IMR-90 (cell line): ENCODE results near the gene UTP14C.

Source experiments
- CHD1 ChIP-seq: IDR thresholded peaks from 2 replicates; pipeline ENCODE4 v1.6.1; 2012; ENCODE audit warnings: low read depth, low read length, improper control_type of control experiment
- ELK1 ChIP-seq: fragments of 150-350 bp; IDR thresholded peaks from 2 replicates; pipeline ENCODE4 v1.6.1; 2016; ENCODE audit warnings: low read depth, mild to moderate bottlenecking, low read length, moderate library complexity, borderline replicate concordance
- FOS ChIP-seq: fragments of 150-350 bp; IDR thresholded peaks from 2 replicates; pipeline ENCODE4 v1.6.1; 2016; ENCODE audit warnings: low read depth, low read length
- MAFK ChIP-seq: IDR thresholded peaks from 2 replicates; pipeline ENCODE4 v1.6.1; 2012; ENCODE audit warnings: low read depth, low read length, improper control_type of control experiment
- POLR2A ChIP-seq: IDR thresholded peaks from 2 replicates; pipeline ENCODE4 v1.6.1; 2012; ENCODE audit warnings: mild to moderate bottlenecking, low read depth, low read length
- RAD21 ChIP-seq: IDR thresholded peaks from 2 replicates; pipeline ENCODE4 v1.6.1; 2012; ENCODE audit warnings: low read length, improper control_type of control experiment
- RCOR1 ChIP-seq: IDR thresholded peaks from 2 replicates; pipeline ENCODE4 v1.6.1; 2012; ENCODE audit warnings: mild to moderate bottlenecking, low read length, improper control_type of control experiment; ENCODE audit not compliant: insufficient replicate concordance
- SMC3 ChIP-seq: fragments of 150-350 bp; IDR thresholded peaks from 2 replicates; pipeline ENCODE4 v1.6.1; 2016; ENCODE audit warnings: low read depth, mild to moderate bottlenecking, antibody characterized with exemption, low read length, moderate library complexity
- TF ChIP-seq, protein P1 (sequence below): fragments of 150-350 bp; IDR thresholded peaks from 2 replicates; pipeline ENCODE4 v1.6.1; 2017; ENCODE audit warnings: mild to moderate bottlenecking, antibody characterized with exemption, low read length, low read depth
- TF ChIP-seq, protein P2 (sequence below): conservative IDR thresholded peaks from 2 replicates; pipeline ENCODE4 v1.5.1; 2012; ENCODE audit warnings: mild to moderate bottlenecking, low read depth, low read length, improper control_type of control experiment

GRCh38 chr13:52016296-52016695, 8.2 kb upstream of the UTP14C start:
- no peak for TF ChIP-seq ELK1
- TF ChIP-seq, protein P1, sequence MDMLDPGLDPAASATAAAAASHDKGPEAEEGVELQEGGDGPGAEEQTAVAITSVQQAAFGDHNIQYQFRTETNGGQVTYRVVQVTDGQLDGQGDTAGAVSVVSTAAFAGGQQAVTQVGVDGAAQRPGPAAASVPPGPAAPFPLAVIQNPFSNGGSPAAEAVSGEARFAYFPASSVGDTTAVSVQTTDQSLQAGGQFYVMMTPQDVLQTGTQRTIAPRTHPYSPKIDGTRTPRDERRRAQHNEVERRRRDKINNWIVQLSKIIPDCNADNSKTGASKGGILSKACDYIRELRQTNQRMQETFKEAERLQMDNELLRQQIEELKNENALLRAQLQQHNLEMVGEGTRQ = no peak
- no peak for TF ChIP-seq RCOR1
- TF ChIP-seq, protein P2, sequence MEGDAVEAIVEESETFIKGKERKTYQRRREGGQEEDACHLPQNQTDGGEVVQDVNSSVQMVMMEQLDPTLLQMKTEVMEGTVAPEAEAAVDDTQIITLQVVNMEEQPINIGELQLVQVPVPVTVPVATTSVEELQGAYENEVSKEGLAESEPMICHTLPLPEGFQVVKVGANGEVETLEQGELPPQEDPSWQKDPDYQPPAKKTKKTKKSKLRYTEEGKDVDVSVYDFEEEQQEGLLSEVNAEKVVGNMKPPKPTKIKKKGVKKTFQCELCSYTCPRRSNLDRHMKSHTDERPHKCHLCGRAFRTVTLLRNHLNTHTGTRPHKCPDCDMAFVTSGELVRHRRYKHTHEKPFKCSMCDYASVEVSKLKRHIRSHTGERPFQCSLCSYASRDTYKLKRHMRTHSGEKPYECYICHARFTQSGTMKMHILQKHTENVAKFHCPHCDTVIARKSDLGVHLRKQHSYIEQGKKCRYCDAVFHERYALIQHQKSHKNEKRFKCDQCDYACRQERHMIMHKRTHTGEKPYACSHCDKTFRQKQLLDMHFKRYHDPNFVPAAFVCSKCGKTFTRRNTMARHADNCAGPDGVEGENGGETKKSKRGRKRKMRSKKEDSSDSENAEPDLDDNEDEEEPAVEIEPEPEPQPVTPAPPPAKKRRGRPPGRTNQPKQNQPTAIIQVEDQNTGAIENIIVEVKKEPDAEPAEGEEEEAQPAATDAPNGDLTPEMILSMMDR = no peak
- TF ChIP-seq SMC3 = no peak
- no peak for TF ChIP-seq CHD1
- TF ChIP-seq POLR2A = no peak
- TF ChIP-seq MAFK = no peak
- no peak for TF ChIP-seq FOS
- TF ChIP-seq RAD21 = no peak
